ENCODE results near the gene COL24A1.

COL24A1 gene

DNA sequence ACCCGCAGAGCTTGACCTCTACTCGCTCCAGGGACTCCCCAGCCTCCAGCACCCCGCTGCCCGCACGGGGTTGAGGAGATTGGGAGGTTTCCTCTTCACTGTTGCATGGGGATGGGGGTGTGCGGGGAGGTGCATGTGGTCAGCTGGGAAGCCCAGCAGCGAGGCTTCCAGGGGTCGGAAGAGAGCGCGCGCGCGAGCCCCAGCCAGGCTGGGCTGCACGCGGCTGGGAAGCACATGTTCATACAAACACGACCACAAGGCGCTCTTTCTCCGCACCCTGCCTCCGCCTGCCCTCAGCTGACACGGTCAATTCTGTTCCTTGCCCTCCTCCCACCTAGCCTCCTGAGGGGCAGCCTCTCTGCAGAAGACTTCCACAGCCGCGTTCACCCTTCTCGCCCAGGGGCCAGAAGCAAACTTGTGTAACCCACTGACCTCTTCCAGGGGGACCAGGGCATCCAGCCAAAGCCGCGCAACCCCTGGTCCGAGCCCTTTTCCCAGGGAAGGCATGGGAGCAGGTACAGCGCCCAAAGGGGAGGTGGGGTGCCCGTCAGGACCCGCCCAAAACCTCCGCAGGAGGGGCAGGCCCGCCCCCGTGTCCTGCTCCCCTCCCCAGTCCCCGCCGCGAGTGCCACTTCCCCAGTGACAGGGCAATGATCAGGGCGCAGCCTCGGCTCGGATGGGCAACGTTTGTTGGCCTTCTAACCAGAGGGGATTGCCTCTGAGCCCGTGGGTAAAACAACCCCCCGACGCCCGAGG is 1.3 kb downstream of the COL24A1 start:
- H3K4me3 ChIP-seq (replicated peaks; ENCODE audit: low read depth, low read length) = peak overlapping the region; percentile 38
- TF ChIP-seq, protein P1, sequence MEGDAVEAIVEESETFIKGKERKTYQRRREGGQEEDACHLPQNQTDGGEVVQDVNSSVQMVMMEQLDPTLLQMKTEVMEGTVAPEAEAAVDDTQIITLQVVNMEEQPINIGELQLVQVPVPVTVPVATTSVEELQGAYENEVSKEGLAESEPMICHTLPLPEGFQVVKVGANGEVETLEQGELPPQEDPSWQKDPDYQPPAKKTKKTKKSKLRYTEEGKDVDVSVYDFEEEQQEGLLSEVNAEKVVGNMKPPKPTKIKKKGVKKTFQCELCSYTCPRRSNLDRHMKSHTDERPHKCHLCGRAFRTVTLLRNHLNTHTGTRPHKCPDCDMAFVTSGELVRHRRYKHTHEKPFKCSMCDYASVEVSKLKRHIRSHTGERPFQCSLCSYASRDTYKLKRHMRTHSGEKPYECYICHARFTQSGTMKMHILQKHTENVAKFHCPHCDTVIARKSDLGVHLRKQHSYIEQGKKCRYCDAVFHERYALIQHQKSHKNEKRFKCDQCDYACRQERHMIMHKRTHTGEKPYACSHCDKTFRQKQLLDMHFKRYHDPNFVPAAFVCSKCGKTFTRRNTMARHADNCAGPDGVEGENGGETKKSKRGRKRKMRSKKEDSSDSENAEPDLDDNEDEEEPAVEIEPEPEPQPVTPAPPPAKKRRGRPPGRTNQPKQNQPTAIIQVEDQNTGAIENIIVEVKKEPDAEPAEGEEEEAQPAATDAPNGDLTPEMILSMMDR (IDR thresholded peaks at IDR 0.05; ENCODE audit: low read depth, low read length, missing control alignments) = no peak
- no peak for DNase-seq (ENCODE audit: extremely low read depth, low read depth)

DNA sequence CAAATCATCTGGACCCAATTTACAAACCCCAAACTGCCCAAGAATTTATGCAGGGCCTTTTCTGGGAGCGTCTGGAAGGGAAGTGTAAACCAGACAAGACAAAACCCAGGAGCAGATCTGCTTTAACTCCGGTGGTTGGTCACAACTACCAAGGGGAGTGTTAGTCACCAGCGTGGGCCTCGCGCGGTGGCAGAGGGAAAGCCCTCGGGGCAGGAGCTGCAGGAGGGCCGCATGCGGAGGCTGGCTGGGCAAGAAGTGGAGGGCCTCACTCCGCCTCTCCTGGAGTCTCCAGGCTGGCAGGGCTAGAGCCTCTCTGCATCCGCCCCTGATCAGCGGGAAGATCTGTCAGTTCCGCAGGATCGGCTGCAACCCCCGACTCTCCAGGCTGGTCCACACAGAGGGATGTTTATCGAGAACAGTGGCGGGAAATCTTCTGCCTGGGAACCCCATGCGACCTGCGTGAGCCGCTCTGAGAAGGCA is 2.0 kb downstream of the COL24A1 start:
- H3K4me3 ChIP-seq (replicated peaks; ENCODE audit: low read depth, low read length) = peak overlapping the region; percentile 6; the same call in 1 of the 2 replicates
- TF ChIP-seq, protein P1 (IDR thresholded peaks at IDR 0.05; ENCODE audit: low read depth, low read length, missing control alignments) = no peak
- peak; percentile 59 for DNase-seq (ENCODE audit: extremely low read depth, low read depth)

DNA sequence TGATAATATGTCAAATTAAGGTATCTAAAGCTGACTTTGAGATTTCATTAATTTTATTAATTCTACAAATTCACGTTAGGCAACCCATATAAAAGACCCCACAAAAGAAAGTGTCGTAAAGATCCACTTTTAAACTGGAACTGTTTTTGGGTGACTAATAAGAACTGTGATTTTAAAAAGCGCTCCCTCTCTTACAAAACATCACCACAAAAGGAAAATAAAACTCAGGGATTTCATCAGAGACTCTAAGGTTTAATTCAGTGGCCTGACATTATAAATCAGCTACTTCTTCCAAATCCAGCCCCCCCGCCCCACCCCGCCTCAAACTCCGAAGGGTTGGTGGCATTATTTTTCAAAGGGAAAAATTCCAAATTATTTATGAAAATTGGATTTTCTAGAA is 2.7 kb downstream of the COL24A1 start:
- TF ChIP-seq, protein P1 (IDR thresholded peaks at IDR 0.05; ENCODE audit: low read depth, low read length, missing control alignments) = no peak
- no peak for DNase-seq (ENCODE audit: extremely low read depth, low read depth)

DNA sequence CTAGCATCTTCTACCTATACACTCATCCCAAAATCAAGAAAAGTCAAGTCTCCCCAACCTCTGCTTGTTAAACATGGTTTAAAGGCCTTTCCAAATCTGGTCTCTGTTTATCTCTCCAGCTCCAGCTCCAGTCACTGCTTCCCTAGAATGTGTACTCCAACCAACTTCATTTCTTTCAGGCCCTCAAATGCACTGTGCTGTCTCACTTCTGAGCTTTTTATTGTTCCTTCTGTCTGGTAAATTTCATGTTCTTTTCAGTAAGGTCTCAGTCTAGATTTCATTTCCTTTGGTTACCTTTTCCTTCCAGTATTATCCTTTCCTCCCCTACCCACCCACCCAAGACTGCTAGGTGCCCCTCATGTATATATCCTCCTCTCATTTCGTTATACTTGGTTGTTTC is 3.7 kb downstream of the COL24A1 start:
- TF ChIP-seq, protein P1 (IDR thresholded peaks at IDR 0.05; ENCODE audit: low read depth, low read length, missing control alignments) = no peak
- H3K4me3 ChIP-seq (replicated peaks; ENCODE audit: low read depth, low read length) = no peak overlapping the region
- no peak for DNase-seq (ENCODE audit: extremely low read depth, low read depth)

More for the DNA sequence above, 2.7 kb downstream of the COL24A1 start:
- H3K4me3 ChIP-seq (replicated peaks; ENCODE audit: low read depth, low read length) = no peak overlapping the region

- DNase-seq (ENCODE audit: extremely low read depth, low read depth) = no peak
- TF ChIP-seq, protein P1 (IDR thresholded peaks at IDR 0.05; ENCODE audit: low read depth, low read length, missing control alignments) = no peak
- no peak overlapping the region for H3K4me3 ChIP-seq (replicated peaks; ENCODE audit: low read depth, low read length)
Measured at GRCh38 chr1:86151427-86151826, 5.1 kb downstream of the COL24A1 start.

GRCh38 chr1:86150553-86151055 is 6.0 kb downstream of the COL24A1 start:
- H3K4me3 ChIP-seq (replicated peaks; ENCODE audit: low read depth, low read length) = no peak overlapping the region
- TF ChIP-seq, protein P1 (IDR thresholded peaks at IDR 0.05; ENCODE audit: low read depth, low read length, missing control alignments) = no peak
- no peak for DNase-seq (ENCODE audit: extremely low read depth, low read depth)
